GM12873 (cell line): Measurements from ENCODE around the gene AKAP12.

Source experiments
- TF ChIP-seq, protein P1 (sequence below): IDR thresholded peaks from 2 replicates; pipeline ENCODE4 v1.5.1; 2012; ENCODE audit warnings: low read depth, mild to moderate bottlenecking, moderate library complexity, low read length, control low read depth; ENCODE audit not compliant: insufficient read depth; ENCODE audit errors: missing control alignments

Gene AKAP12

GRCh38 chr6:151350442-151351145, 110.8 kb downstream of the AKAP12 start:
- TF ChIP-seq, protein P1, sequence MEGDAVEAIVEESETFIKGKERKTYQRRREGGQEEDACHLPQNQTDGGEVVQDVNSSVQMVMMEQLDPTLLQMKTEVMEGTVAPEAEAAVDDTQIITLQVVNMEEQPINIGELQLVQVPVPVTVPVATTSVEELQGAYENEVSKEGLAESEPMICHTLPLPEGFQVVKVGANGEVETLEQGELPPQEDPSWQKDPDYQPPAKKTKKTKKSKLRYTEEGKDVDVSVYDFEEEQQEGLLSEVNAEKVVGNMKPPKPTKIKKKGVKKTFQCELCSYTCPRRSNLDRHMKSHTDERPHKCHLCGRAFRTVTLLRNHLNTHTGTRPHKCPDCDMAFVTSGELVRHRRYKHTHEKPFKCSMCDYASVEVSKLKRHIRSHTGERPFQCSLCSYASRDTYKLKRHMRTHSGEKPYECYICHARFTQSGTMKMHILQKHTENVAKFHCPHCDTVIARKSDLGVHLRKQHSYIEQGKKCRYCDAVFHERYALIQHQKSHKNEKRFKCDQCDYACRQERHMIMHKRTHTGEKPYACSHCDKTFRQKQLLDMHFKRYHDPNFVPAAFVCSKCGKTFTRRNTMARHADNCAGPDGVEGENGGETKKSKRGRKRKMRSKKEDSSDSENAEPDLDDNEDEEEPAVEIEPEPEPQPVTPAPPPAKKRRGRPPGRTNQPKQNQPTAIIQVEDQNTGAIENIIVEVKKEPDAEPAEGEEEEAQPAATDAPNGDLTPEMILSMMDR: no peak

- TF ChIP-seq, protein P1: no peak
Measured at GRCh38 chr6:151351146-151351700, 111.5 kb downstream of the AKAP12 start.

GRCh38 chr6:151351731-151352130, 112.0 kb downstream of the AKAP12 start:
- TF ChIP-seq, protein P1: no peak

DNA sequence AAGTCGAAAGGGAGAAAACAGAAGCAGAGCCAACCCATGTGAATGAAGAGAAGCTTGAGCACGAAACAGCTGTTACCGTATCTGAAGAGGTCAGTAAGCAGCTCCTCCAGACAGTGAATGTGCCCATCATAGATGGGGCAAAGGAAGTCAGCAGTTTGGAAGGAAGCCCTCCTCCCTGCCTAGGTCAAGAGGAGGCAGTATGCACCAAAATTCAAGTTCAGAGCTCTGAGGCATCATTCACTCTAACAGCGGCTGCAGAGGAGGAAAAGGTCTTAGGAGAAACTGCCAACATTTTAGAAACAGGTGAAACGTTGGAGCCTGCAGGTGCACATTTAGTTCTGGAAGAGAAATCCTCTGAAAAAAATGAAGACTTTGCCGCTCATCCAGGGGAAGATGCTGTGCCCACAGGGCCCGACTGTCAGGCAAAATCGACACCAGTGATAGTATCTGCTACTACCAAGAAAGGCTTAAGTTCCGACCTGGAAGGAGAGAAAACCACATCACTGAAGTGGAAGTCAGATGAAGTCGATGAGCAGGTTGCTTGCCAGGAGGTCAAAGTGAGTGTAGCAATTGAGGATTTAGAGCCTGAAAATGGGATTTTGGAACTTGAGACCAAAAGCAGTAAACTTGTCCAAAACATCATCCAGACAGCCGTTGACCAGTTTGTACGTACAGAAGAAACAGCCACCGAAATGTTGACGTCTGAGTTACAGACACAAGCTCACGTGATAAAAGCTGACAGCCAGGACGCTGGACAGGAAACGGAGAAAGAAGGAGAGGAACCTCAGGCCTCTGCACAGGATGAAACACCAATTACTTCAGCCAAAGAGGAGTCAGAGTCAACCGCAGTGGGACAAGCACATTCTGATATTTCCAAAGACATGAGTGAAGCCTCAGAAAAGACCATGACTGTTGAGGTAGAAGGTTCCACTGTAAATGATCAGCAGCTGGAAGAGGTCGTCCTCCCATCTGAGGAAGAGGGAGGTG, 112.9 kb downstream of the AKAP12 start:
- TF ChIP-seq, protein P1: no peak

- TF ChIP-seq, protein P1: no peak
Measured at GRCh38 chr6:151353795-151354194, 114.0 kb downstream of the AKAP12 start.

GRCh38 chr6:151357758-151358436, 118.1 kb downstream of the AKAP12 start:
- TF ChIP-seq, protein P1: no peak
